ENCODE data around the gene CRIP3.
"Not testable (repeated sequence)": the region's sequence is repeated elsewhere in the genome, so short reads cannot be mapped to it uniquely, and the experiment has no call there.

The CRIP3 gene, protein sequence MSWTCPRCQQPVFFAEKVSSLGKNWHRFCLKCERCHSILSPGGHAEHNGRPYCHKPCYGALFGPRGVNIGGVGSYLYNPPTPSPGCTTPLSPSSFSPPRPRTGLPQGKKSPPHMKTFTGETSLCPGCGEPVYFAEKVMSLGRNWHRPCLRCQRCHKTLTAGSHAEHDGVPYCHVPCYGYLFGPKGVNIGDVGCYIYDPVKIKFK
- 0.17 to 0.67 reads per million in 2 donors for total RNA-seq

- no peak for DNase-seq
Measured at GRCh38 chr6:43308101-43308989, at the start of gene CRIP3. TSS of gene CRIP3 (minus strand) at chr6:43308826. CDS start at chr6:43308792, 34 bp downstream.

- DNase-seq = no peak
Measured at GRCh38 chr6:43355862-43356590, 47.4 kb upstream of the CRIP3 start.

- DNase-seq = not testable (repeated sequence)
Measured at GRCh38 chr6:43351951-43352350, 43.3 kb upstream of the CRIP3 start.

- no peak for DNase-seq
Measured at GRCh38 chr6:43347444-43347843, 38.8 kb upstream of the CRIP3 start.

DNA sequence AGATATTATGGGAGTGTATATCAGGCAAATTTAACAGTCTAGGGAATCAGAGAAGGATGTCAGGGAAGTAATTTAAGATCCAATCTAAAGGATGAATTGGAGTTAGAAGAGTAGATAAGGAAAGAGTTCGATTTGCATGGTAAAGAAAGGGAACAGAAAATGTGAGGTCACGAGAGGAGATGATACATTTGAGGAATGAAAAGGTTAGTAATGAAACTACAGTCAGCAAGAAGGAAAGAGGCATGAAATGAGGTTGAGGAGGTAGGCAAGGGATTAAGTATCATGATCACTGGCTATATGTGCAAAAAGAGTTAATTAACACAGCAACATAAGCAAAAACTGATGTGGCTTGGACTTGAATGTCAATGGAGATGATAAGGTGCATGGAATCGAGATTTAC is 38.4 kb upstream of the CRIP3 start:
- no peak for DNase-seq

- DNase-seq = not testable (repeated sequence)
Measured at GRCh38 chr6:43346243-43346642, 37.6 kb upstream of the CRIP3 start.

- no peak for DNase-seq
Measured at GRCh38 chr6:43339168-43339567, 30.5 kb upstream of the CRIP3 start.

- no peak for DNase-seq
Measured at GRCh38 chr6:43338243-43338642, 29.6 kb upstream of the CRIP3 start.

DNA sequence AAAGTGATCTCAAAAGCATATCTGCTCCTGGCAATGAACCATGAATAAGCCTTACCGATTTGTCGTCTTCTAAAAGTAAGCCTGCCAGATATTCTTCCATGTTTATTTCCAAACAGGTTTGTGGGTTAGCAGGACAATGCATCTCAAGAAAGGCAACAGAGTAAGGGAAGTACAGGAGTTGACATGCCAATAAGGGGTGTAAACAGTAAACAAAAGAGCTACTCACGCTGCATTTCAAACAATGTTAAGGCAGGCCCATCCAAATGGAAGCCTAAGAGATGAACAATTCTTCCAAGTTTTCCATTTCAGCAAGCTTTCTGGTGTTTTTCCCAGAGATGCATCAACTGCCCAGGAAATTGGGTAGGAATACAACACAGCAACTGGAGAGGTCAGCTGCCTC is 27.8 kb upstream of the CRIP3 start:
- DNase-seq = no peak

GRCh38 chr6:43335469-43335868 is 26.8 kb upstream of the CRIP3 start:
- no peak for DNase-seq

- DNase-seq = no peak
Measured at GRCh38 chr6:43334466-43335095, 26.0 kb upstream of the CRIP3 start.

DNA sequence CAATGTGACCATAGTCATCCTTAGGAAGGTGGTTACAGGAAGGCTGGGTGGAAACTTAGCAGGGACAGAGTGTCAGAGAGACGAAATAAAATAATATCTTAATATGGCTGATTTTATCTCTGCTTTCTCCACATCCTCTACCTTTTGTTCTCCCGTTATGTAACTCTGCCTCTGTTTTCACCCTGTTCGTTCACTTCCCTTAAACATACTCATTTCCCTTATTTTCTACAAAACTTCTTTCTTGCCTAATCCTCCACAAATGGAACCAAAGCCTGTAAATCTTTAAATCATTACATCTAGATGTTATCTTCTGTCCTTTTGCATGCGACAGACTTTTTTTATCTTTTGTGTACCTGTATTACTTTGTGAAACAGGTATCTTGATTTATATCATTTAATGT is 23.3 kb upstream of the CRIP3 start:
- no peak for DNase-seq

- no peak for DNase-seq
Measured at GRCh38 chr6:43331470-43331869, 22.8 kb upstream of the CRIP3 start.

- DNase-seq = no peak
Measured at GRCh38 chr6:43328528-43328927, 19.9 kb upstream of the CRIP3 start.

GRCh38 chr6:43325876-43326275 is 17.2 kb upstream of the CRIP3 start:
- DNase-seq = no peak

- DNase-seq = no peak
Measured at GRCh38 chr6:43318011-43318410, 9.4 kb upstream of the CRIP3 start.

DNA sequence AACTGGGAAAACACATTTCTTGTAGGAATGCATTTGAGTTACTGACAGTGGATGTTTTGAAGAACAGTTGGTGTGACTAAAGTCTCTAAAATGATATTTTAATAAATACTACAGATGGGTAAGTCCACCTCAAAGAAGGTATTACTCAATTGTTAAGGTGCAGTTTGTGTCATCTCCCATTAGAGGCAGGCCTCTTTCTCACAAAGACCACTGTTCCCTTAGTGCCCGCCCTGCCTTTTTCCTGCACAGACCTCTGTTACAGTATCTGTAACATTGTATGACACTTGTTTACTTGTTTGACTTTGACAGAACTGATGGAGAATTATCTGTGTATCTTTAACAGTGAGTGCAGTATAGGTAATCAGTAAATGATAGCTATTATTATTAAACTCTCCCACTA is 5.2 kb upstream of the CRIP3 start:
- DNase-seq = no peak

GRCh38 chr6:43311666-43312065 is 3.0 kb upstream of the CRIP3 start:
- DNase-seq = no peak

- no peak for DNase-seq
Measured at GRCh38 chr6:43310624-43311023, 2.0 kb upstream of the CRIP3 start.

DNA sequence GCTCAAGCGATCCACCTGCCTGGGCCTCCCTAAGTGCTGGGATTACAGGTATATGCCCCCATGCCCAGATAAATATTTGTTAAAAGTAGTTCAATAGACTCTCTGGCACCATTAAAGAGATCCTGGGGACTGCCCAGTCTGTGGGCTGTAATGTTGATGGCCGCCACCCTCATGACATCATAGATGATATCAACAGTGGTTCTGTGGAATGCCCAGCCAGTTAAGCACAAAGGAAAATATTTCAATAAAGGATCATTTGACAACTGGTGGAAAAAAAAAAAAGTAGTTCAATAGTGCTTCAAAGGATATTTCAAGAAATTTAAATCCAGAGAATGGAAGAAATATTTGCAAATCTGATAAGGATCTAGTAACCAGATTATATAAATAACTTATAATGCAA is 1.5 kb upstream of the CRIP3 start:
- no peak for DNase-seq

DNA sequence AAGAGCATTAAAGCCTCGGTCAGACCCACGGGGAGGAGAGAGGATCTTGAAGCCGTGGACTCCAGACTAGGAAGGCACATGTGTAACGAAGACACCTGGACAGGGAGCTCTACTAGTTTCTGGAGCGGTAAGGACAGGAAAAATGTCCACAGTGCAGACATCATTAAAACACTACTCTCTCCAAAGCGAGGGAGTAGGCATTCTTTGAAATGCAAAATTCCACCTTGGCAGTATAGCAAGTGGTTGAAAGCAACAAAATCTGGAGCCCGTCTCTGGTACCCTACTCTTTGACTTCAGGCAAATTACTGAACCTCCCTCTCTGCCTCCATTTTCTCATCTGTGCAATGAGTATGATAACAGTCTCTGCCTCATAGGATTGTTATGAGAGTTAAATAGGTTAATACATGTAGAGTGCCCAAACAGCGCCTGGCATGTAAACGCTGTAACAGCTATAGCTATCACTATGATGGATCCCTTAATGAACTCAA is 408 bp upstream of the CRIP3 start:
- DNase-seq = no peak

DNA sequence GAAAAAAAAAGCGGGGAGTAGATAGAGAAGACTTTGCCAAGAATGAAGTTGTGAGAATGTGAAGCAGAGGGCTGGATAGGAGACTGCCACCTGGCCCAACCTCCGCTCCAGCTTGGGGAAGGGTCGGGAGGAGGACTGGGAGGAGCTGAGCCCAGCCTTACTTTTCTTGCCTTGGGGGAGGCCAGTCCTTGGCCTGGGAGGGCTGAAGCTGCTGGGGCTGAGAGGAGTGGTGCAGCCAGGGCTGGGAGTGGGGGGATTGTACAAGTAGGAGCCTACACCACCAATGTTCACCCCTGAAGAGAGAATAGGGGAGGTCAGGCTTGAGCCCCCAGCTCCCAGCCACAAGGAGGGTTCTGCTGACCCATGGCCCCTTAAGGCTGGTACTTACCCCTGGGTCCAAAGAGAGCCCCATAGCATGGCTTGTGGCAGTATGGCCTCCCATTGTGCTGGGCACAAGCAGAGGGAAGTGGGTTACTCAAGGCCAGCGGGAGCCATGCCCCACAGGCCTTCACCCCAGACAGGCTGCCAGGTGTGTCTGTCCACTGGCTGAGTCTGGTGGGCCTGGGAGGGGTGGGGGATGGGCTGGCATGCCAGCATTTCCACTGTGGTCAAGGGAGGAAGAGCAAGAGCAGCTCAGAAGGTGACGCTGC is 1.1 kb downstream of the CRIP3 start:
- no peak for DNase-seq
